H9 (cell line): ENCODE data around the gene STX8. TPM values are rescaled to one million over a fixed set of nuclear protein-coding genes. Genes with fewer than 3 reads are reported as not detected.
"Not testable (repeated sequence)": the region's sequence is repeated elsewhere in the genome, so short reads cannot be mapped to it uniquely, and the experiment has no call there.

Source experiments
- DNase-seq: peaks from one replicate; pipeline ENCODE4 v3.0.0-alpha.2; 2017
- H2AFZ ChIP-seq: one replicate; pipeline ENCODE4 v1.6.1; 2013; ENCODE audit warnings: mild to moderate bottlenecking, low read length, control low read depth, moderate library complexity
- H2AK5ac ChIP-seq: 2 replicates; pipeline ENCODE4 v1.6.1; 2013; ENCODE audit warnings: low read length, control low read depth, mixed read lengths; ENCODE audit not compliant: insufficient read length
- H2BK120ac ChIP-seq: one replicate; pipeline ENCODE4 v1.6.1; 2013; ENCODE audit warnings: low read depth, mild to moderate bottlenecking, low read length, control low read depth, inconsistent platforms; ENCODE audit not compliant: poor library complexity, severe bottlenecking
- H2BK12ac ChIP-seq: 2 replicates; pipeline ENCODE4 v1.6.1; 2013; ENCODE audit warnings: low read length, control low read depth, mixed read lengths, low read depth; ENCODE audit not compliant: insufficient read length
- H2BK15ac ChIP-seq: 2 replicates; pipeline ENCODE4 v1.6.1; 2013; ENCODE audit warnings: low read depth, low read length, control low read depth
- H2BK20ac ChIP-seq: one replicate; pipeline ENCODE4 v1.6.1; 2013; ENCODE audit warnings: low read depth, mild to moderate bottlenecking, low read length, control low read depth, inconsistent platforms; ENCODE audit not compliant: poor library complexity, severe bottlenecking
- H2BK5ac ChIP-seq: 2 replicates; pipeline ENCODE4 v1.6.1; 2013; ENCODE audit warnings: low read length, control low read depth, mixed read lengths; ENCODE audit not compliant: insufficient read length
- H3K14ac ChIP-seq: 2 replicates; pipeline ENCODE4 v1.6.1; 2013; ENCODE audit warnings: low read length, control low read depth; ENCODE audit not compliant: insufficient read depth
- H3K18ac ChIP-seq: 2 replicates; pipeline ENCODE4 v1.6.1; 2013; ENCODE audit warnings: low read depth, mild to moderate bottlenecking, mixed read lengths, low read length, control low read depth; ENCODE audit not compliant: insufficient read length
- H3K23ac ChIP-seq: 2 replicates; pipeline ENCODE4 v1.6.1; 2013; ENCODE audit warnings: low read length, control low read depth, mixed read lengths, low read depth; ENCODE audit not compliant: insufficient read length
- H3K23me2 ChIP-seq: 2 replicates; pipeline ENCODE4 v1.6.1; 2013; ENCODE audit warnings: low read depth, mild to moderate bottlenecking, mixed read lengths, low read length, control low read depth; ENCODE audit not compliant: insufficient read length, poor library complexity, severe bottlenecking
- H3K27ac ChIP-seq: 2 replicates; pipeline ENCODE4 v1.5.1; 2013; ENCODE audit warnings: low read length, control low read depth, mixed read lengths, low read depth; ENCODE audit not compliant: insufficient read length
- H3K27me3 ChIP-seq: 2 replicates; pipeline ENCODE4 v1.6.1; 2013; ENCODE audit warnings: low read length, control low read depth, inconsistent platforms; ENCODE audit not compliant: insufficient read depth
- H3K4ac ChIP-seq: 2 replicates; pipeline ENCODE4 v1.6.1; 2013; ENCODE audit warnings: low read depth, mild to moderate bottlenecking, control low read depth, inconsistent platforms, low read length, moderate library complexity
- H3K4me1 ChIP-seq: 2 replicates; pipeline ENCODE4 v1.6.1; 2013; ENCODE audit warnings: low read length, control low read depth, inconsistent platforms; ENCODE audit not compliant: insufficient read depth
- H3K4me2 ChIP-seq: 2 replicates; pipeline ENCODE4 v1.6.1; 2013; ENCODE audit warnings: low read length, control low read depth, mixed read lengths; ENCODE audit not compliant: insufficient read length, insufficient read depth
- H3K56ac ChIP-seq: 2 replicates; pipeline ENCODE4 v1.6.1; 2013; ENCODE audit warnings: low read depth, mild to moderate bottlenecking, mixed read lengths, low read length, control low read depth; ENCODE audit not compliant: insufficient read length
- H3K79me1 ChIP-seq: 2 replicates; pipeline ENCODE4 v1.6.1; 2013; ENCODE audit warnings: low read depth, mild to moderate bottlenecking, moderate library complexity, low read length, control low read depth, inconsistent platforms; ENCODE audit not compliant: insufficient read depth, poor library complexity, severe bottlenecking
- H3K79me2 ChIP-seq: 2 replicates; pipeline ENCODE4 v1.6.1; 2013; ENCODE audit warnings: low read length, control low read depth, inconsistent platforms; ENCODE audit not compliant: insufficient read depth
- H3K9ac ChIP-seq: 2 replicates; pipeline ENCODE4 v1.6.1; 2013; ENCODE audit warnings: low read length, control low read depth, mixed read lengths; ENCODE audit not compliant: insufficient read length; ENCODE audit errors: extremely low read depth
- H3K9me3 ChIP-seq: one replicate; pipeline ENCODE4 v1.6.1; 2013; ENCODE audit warnings: low read depth, low read length, inconsistent platforms; ENCODE audit not compliant: control insufficient read depth
- H3T11ph ChIP-seq: one replicate; pipeline ENCODE4 v1.6.1; 2013; ENCODE audit warnings: mild to moderate bottlenecking, low read length, control low read depth, inconsistent platforms
- H4K20me1 ChIP-seq: one replicate; pipeline ENCODE4 v1.6.1; 2013; ENCODE audit not compliant: control insufficient read depth, insufficient read length, insufficient read depth
- H4K5ac ChIP-seq: 2 replicates; pipeline ENCODE4 v1.6.1; 2013; ENCODE audit warnings: low read depth, mild to moderate bottlenecking, mixed read lengths, low read length, control low read depth; ENCODE audit not compliant: insufficient read length
- H4K8ac ChIP-seq: replicated peaks from 2 replicates; pipeline ENCODE4 v1.6.1; 2013; ENCODE audit warnings: low read length, control low read depth, mixed read lengths, low read depth; ENCODE audit not compliant: insufficient read length
- H4K91ac ChIP-seq: 2 replicates; pipeline ENCODE4 v1.6.1; 2013; ENCODE audit warnings: low read depth, mild to moderate bottlenecking, moderate library complexity, mixed read lengths, low read length, control low read depth; ENCODE audit not compliant: insufficient read length
- H3K27ac Mint-ChIP-seq, 3 experiments: 2 replicates in 2 of 3; 3 replicates in 1 of 3; pipeline ENCODE4 v1.8.0; 2020 to 2021; ENCODE audit warnings: mixed read lengths in 3 of 3, mild to moderate bottlenecking in 1 of 3, moderate library complexity in 1 of 3
- H3K27me3 Mint-ChIP-seq: 2 replicates; pipeline ENCODE4 v1.8.0; 2021; ENCODE audit warnings: low read depth, mild to moderate bottlenecking, moderate library complexity, mixed read lengths
- H3K36me3 Mint-ChIP-seq, 3 experiments: 2 replicates in 2 of 3; 3 replicates in 1 of 3; pipeline ENCODE4 v1.8.0; 2020 to 2021; ENCODE audit warnings: low read depth in 3 of 3, mixed read lengths in 3 of 3; ENCODE audit not compliant: insufficient read depth in 1 of 3
- H3K4me1 Mint-ChIP-seq, 2 experiments: 2 replicates each; pipeline ENCODE4 v1.8.0; 2020; ENCODE audit warnings: mixed read lengths in 2 of 2
- H3K4me3 Mint-ChIP-seq, 2 experiments: 2 replicates in 1 of 2; 3 replicates in 1 of 2; pipeline ENCODE4 v1.8.0; 2020 to 2021; ENCODE audit warnings: mild to moderate bottlenecking in 2 of 2, mixed read lengths in 2 of 2, moderate library complexity in 1 of 2
- H3K9me3 Mint-ChIP-seq, 2 experiments: 2 replicates in 1 of 2; 3 replicates in 1 of 2; pipeline ENCODE4 v1.8.0; 2020; ENCODE audit warnings: mild to moderate bottlenecking in 2 of 2, mixed read lengths in 2 of 2, moderate library complexity in 1 of 2
- WGBS: extraction: QIAGEN DNeasy Blood & Tissue Kit; methylation state at CpG from one replicate; pipeline ENCODE4 v1.1.7; 2013; ENCODE audit warnings: missing lambda C conversion rate, low lambda C conversion rate, mixed read lengths; ENCODE audit not compliant: insufficient read length; ENCODE audit errors: extremely low coverage; 5-methylcytosine and 5-hydroxymethylcytosine counted together
- total RNA-seq: library from RNA; stranded (reverse); gene quantifications from 2 replicates; pipeline ENCODE4 v1.2.1, GENCODE V29; 2021
- TF ChIP-seq, protein P1 (sequence below): fragments of 200-600 bp; sonication (generic); conservative IDR thresholded peaks from 3 replicates; pipeline ENCODE4 v1.8.0; 2021; ENCODE audit warnings: antibody characterized with exemption, mild to moderate bottlenecking

STX8 gene
- total RNA-seq, 1 experiment from 2014 or later: 55.1 TPM

DNA sequence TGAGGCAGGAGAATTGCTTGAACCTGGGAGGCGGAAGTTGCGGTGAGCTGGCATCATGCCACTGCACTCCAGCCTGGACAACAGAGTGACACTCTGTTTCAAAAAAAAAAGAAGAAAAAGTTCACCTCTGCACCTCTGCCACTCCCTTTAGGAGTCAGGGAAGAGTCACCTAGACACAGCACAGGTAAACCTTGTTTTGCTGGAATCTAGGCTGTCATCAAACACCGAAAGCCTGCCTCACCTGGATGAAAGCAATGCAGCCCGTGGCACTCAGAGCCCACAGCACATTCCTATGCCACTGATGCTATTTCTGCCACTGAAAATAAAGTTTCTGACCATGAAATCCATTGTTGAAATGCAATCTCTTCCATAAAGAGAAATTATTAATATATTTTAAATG lies 23.0 kb upstream of the STX8 start:
- Histone ChIP-seq H3K23ac (no peak overlapping the region), H4K20me1 (no peaks in the 10 kb centered on the region), H4K5ac (no peak overlapping the region), H2BK120ac (no peak overlapping the region), H3K9ac (no peak overlapping the region), H2BK5ac (no peak overlapping the region), H2BK15ac (no peak overlapping the region), H2BK20ac (no peak overlapping the region), H3K18ac (no peak overlapping the region), H3K4ac (no peak overlapping the region), H3K9me3 (no peaks in the 10 kb centered on the region), H2BK12ac (no peak overlapping the region), H3K56ac (no peak overlapping the region), H4K8ac (no peak overlapping the region), H3K14ac (no peak overlapping the region), H2AFZ (no peak overlapping the region), H3K27ac (no peak overlapping the region), H3K27me3 (no peaks in the 10 kb centered on the region), H2AK5ac (no peak overlapping the region), H3K4me2 (no peak overlapping the region), H3K79me1 (no peaks in the 10 kb centered on the region), H3T11ph (no peak overlapping the region), H3K4me1 (no peaks in the 10 kb centered on the region), H3K79me2 (no peaks in the 10 kb centered on the region), H3K23me2 (no peaks in the 10 kb centered on the region), H4K91ac (no peak overlapping the region)
- no peak overlapping the region for H3K4me3 Mint-ChIP-seq
- no peaks in the 10 kb centered on the region for H3K36me3 Mint-ChIP-seq
- WGBS: no CpG with 5 or more reads among the region's 4 CpGs
- TF ChIP-seq, protein P1, sequence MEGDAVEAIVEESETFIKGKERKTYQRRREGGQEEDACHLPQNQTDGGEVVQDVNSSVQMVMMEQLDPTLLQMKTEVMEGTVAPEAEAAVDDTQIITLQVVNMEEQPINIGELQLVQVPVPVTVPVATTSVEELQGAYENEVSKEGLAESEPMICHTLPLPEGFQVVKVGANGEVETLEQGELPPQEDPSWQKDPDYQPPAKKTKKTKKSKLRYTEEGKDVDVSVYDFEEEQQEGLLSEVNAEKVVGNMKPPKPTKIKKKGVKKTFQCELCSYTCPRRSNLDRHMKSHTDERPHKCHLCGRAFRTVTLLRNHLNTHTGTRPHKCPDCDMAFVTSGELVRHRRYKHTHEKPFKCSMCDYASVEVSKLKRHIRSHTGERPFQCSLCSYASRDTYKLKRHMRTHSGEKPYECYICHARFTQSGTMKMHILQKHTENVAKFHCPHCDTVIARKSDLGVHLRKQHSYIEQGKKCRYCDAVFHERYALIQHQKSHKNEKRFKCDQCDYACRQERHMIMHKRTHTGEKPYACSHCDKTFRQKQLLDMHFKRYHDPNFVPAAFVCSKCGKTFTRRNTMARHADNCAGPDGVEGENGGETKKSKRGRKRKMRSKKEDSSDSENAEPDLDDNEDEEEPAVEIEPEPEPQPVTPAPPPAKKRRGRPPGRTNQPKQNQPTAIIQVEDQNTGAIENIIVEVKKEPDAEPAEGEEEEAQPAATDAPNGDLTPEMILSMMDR: no peak
- H3K27ac Mint-ChIP-seq: no peak overlapping the region
- H3K4me1 Mint-ChIP-seq: no peaks in the 10 kb centered on the region
- no peak for DNase-seq
- H3K27me3 Mint-ChIP-seq: no peaks in the 10 kb centered on the region
- no peaks in the 10 kb centered on the region; a peak in 1 of 5 replicates for H3K9me3 Mint-ChIP-seq

DNA sequence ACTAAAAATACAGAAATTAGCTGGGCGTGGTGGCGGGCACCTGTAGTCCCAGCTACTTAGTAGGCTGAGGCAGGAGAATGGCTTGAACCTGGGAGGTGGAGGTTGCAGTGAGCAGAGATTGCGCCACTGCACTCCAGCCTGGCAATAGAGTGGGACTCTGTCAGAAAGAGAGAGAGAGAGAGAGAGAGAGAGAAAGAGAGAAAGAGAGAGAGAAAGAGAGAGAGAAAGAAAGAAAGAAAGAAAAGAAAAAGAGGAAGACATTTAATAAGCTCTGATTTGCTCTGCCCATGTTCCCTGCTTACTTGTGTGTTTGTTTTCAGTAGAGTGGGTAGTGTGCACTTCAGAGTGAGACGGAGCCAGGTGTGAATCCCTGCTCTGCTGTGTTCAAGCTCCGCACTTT lies 22.0 kb upstream of the STX8 start:
- H3K4me1 Mint-ChIP-seq, H3K56ac ChIP-seq, H4K91ac ChIP-seq, H3K9ac ChIP-seq, H3K4ac ChIP-seq, H2BK20ac ChIP-seq, H3K4me3 Mint-ChIP-seq, H3K4me2 ChIP-seq, H3K9me3 Mint-ChIP-seq, H3K27ac ChIP-seq, H2AK5ac ChIP-seq, H3K36me3 Mint-ChIP-seq, H3K27me3 Mint-ChIP-seq, H4K20me1 ChIP-seq, H2BK15ac ChIP-seq, H4K5ac ChIP-seq, DNase-seq, H2BK5ac ChIP-seq, H3K14ac ChIP-seq, H4K8ac ChIP-seq, H3K79me1 ChIP-seq, H2BK120ac ChIP-seq, H3K4me1 ChIP-seq, H3K27ac Mint-ChIP-seq, H3K18ac ChIP-seq, H2BK12ac ChIP-seq, H3K23ac ChIP-seq, H3K23me2 ChIP-seq, H3K27me3 ChIP-seq, H2AFZ ChIP-seq, H3K9me3 ChIP-seq, H3T11ph ChIP-seq, H3K79me2 ChIP-seq: not testable (repeated sequence)
- WGBS: no CpG with 5 or more reads among the region's 5 CpGs
